Stimulated activated CD8-positive, alpha-beta memory T cell treated with anti-CD3 and anti-CD28 coated beads, Interleukin-12 subunit alpha, Interleukin-12 subunit beta, amount 100 ng/mL, for 24 hours (primary cell): ENCODE results near the gene PARM1.

Experiments
- DNase-seq: peaks from one replicate; pipeline ENCODE4 v3.0.0-alpha.2; 2020; ENCODE audit errors: extremely low read depth

PARM1 gene

GRCh38 chr4:75080888-75081287, 148.0 kb downstream of the PARM1 start:
- no peak for DNase-seq

GRCh38 chr4:75081561-75081960, 148.6 kb downstream of the PARM1 start:
- DNase-seq: no peak

GRCh38 chr4:75087416-75087815, 154.5 kb downstream of the PARM1 start:
- DNase-seq: no peak

- DNase-seq: no peak
Observed at GRCh38 chr4:75087865-75088264, 154.9 kb downstream of the PARM1 start.

GRCh38 chr4:75089206-75089605, 156.3 kb downstream of the PARM1 start:
- DNase-seq: no peak

GRCh38 chr4:75099321-75099720, 166.4 kb downstream of the PARM1 start:
- DNase-seq: no peak
